Peyer's patch (tissue), 4 donors: ENCODE data around the gene PPFIA1. TPM values are rescaled to one million over a fixed set of nuclear protein-coding genes. Genes with fewer than 3 reads are reported as not detected.

Source experiments
- DNase-seq, 3 donors: peaks; one replicate each; pipeline ENCODE4 v3.0.0-alpha.2; 2017 to 2019
- H3K27ac ChIP-seq, 4 donors: fragments of 200-600 bp; sonication (generic); one replicate each; pipeline ENCODE4 v1.5.1; 2016 to 2019
- H3K27me3 ChIP-seq, 2 donors: fragments of 200-600 bp; sonication (generic); one replicate each; pipeline ENCODE4 v1.5.1; 2019
- H3K36me3 ChIP-seq, 3 donors: fragments of 200-600 bp; sonication (generic); one replicate each; pipeline ENCODE4 v1.5.1; 2016 to 2019
- H3K4me1 ChIP-seq, 4 donors: fragments of 200-600 bp; sonication (generic); one replicate each; pipeline ENCODE4 v1.5.1; 2016 to 2019
- H3K4me3 ChIP-seq, 4 donors: fragments of 200-600 bp; sonication (generic); 1 replicate in 3 of 4; 2 replicates in 1 of 4; pipeline ENCODE4 v1.5.1; 2016 to 2019; ENCODE audit warnings: mild to moderate bottlenecking in 1 of 4
- H3K9me3 ChIP-seq, 4 donors: fragments of 200-600 bp; sonication (generic); one replicate each; pipeline ENCODE4 v1.5.1; 2016 to 2019; ENCODE audit warnings: mild to moderate bottlenecking in 1 of 4
- POLR2A ChIP-seq, 2 donors: fragments of 450-650 bp; IDR thresholded peaks; one replicate each; pipeline ENCODE4 v1.5.1; 2017; ENCODE audit warnings: antibody characterized with exemption in 2 of 2, mild to moderate bottlenecking in 2 of 2, moderate library complexity in 2 of 2
- total RNA-seq, 4 donors: library from RNA; depleted of rRNA; stranded (reverse); fragments of >200 nt; gene quantifications; one replicate each; pipeline ENCODE4 v1.1.0, GENCODE V29; 2016
- TF ChIP-seq, protein P1 (sequence below), 6 experiments: fragments of 450-650 bp in 4 of 6; fragments of 200-600 bp in 2 of 6; sonication (generic) in 1 of 6; IDR thresholded peaks; one replicate each; pipeline ENCODE4 v1.5.1; 2017 to 2019; ENCODE audit warnings: antibody characterized with exemption in 6 of 6, mild to moderate bottlenecking in 3 of 6, moderate library complexity in 1 of 6

PPFIA1 gene
- total RNA-seq, 4 donors from 2014 or later, result 45.5 to 111 (median 71.4) TPM

GRCh38 chr11:70298243-70298915 lies 27.9 kb downstream of the PPFIA1 start:
- Histone ChIP-seq H3K4me3 (no peak overlapping the region), H3K36me3 (peaks cover 0 to 11% (median 0%) of the 10 kb centered on the region in 3 donors), H3K9me3 (no peaks in the 10 kb centered on the region), H3K4me1 (peaks cover 0 to 3% (median 0%) of the 10 kb centered on the region in 4 donors), H3K27ac (no peak overlapping the region), H3K27me3 (no peaks in the 10 kb centered on the region)
- no peak for TF ChIP-seq POLR2A (IDR thresholded peaks at IDR 0.05)
- TF ChIP-seq, protein P1, sequence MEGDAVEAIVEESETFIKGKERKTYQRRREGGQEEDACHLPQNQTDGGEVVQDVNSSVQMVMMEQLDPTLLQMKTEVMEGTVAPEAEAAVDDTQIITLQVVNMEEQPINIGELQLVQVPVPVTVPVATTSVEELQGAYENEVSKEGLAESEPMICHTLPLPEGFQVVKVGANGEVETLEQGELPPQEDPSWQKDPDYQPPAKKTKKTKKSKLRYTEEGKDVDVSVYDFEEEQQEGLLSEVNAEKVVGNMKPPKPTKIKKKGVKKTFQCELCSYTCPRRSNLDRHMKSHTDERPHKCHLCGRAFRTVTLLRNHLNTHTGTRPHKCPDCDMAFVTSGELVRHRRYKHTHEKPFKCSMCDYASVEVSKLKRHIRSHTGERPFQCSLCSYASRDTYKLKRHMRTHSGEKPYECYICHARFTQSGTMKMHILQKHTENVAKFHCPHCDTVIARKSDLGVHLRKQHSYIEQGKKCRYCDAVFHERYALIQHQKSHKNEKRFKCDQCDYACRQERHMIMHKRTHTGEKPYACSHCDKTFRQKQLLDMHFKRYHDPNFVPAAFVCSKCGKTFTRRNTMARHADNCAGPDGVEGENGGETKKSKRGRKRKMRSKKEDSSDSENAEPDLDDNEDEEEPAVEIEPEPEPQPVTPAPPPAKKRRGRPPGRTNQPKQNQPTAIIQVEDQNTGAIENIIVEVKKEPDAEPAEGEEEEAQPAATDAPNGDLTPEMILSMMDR (IDR thresholded peaks at IDR 0.05), result no peak
- peak in 1 of 3 donors; percentile 19 for DNase-seq

- TF ChIP-seq, protein P1 (IDR thresholded peaks at IDR 0.05), result no peak
- TF ChIP-seq POLR2A (IDR thresholded peaks at IDR 0.05), result no peak
- Histone ChIP-seq H3K27ac (no peak overlapping the region), H3K4me3 (no peak overlapping the region), H3K27me3 (no peaks in the 10 kb centered on the region), H3K9me3 (no peaks in the 10 kb centered on the region), H3K36me3 (peaks cover 0 to 5% (median 0%) of the 10 kb centered on the region in 3 donors), H3K4me1 (peaks cover 0 to 8% (median 0%) of the 10 kb centered on the region in 4 donors)
- peak in 1 of 3 donors; percentile 28 for DNase-seq
These were observed 29.1 kb downstream of the PPFIA1 start for GRCh38 chr11:70299636-70300035.

DNA sequence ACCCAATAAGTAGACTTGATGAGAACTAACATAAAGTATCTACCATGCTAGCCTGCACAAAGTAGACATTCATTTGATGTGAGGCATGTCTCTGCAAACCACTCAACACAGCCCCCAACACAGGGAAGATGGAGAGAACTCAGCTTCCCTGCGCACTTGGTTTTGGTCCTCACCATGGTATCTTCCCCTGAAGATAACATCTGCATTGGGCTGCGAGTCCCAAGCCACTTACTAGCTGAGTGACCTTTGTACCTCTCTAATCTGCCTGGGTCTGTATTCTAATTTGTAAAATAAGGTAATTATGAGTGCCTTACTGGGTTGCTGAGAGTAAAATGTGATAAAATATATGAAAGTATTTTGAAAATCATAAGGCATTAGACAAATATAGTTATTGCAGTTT lies 30.7 kb downstream of the PPFIA1 start:
- TF ChIP-seq, protein P1 (IDR thresholded peaks at IDR 0.05), result no peak
- no peak overlapping the region for H3K27ac ChIP-seq
- no peaks in the 10 kb centered on the region for H3K9me3 ChIP-seq
- H3K4me1 ChIP-seq, result peaks cover 0 to 8% (median 0%) of the 10 kb centered on the region in 4 donors
- DNase-seq, result peak in 1 of 3 donors; percentile 29
- H3K36me3 ChIP-seq, result peaks cover 0 to 5% (median 0%) of the 10 kb centered on the region in 3 donors
- no peak overlapping the region for H3K4me3 ChIP-seq
- no peaks in the 10 kb centered on the region for H3K27me3 ChIP-seq

- TF ChIP-seq POLR2A (IDR thresholded peaks at IDR 0.05), result no peak
- TF ChIP-seq, protein P1 (IDR thresholded peaks at IDR 0.05), result no peak
These were observed 31.4 kb downstream of the PPFIA1 start for GRCh38 chr11:70301721-70302418.

DNA sequence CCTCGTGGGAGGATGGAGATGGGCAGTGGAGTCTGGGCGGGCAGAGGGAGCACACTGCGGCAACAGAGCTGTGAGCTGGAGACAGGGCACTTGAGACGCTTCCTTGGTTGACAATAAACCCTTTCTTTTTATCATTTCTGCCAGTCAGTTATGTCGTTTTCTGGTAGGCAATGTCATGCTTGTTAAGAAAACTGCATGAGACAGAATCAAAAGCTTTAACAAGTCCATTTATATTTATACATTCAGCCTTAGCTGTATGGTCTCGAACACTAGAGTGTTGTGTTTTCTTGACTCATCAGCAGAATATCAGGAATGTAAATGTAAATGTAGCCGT lies 31.9 kb downstream of the PPFIA1 start:
- no peak for TF ChIP-seq POLR2A (IDR thresholded peaks at IDR 0.05)
- TF ChIP-seq, protein P1 (IDR thresholded peaks at IDR 0.05), result no peak
- no peak for DNase-seq
- Histone ChIP-seq H3K27ac (no peak overlapping the region), H3K9me3 (no peaks in the 10 kb centered on the region), H3K36me3 (peaks cover 0 to 5% (median 0%) of the 10 kb centered on the region in 3 donors), H3K4me1 (peaks cover 0 to 8% (median 0%) of the 10 kb centered on the region in 4 donors), H3K27me3 (no peaks in the 10 kb centered on the region), H3K4me3 (no peak overlapping the region)

More at GRCh38 chr11:70301721-70302418, 31.4 kb downstream of the PPFIA1 start:
- peaks cover 0 to 8% (median 0%) of the 10 kb centered on the region in 4 donors for H3K4me1 ChIP-seq
- no peak overlapping the region for H3K27ac ChIP-seq
- H3K4me3 ChIP-seq, result no peak overlapping the region
- peaks cover 0 to 5% (median 0%) of the 10 kb centered on the region in 3 donors for H3K36me3 ChIP-seq
- DNase-seq, result peak in 1 of 3 donors; percentile 19
- no peaks in the 10 kb centered on the region for H3K9me3 ChIP-seq
- no peaks in the 10 kb centered on the region for H3K27me3 ChIP-seq
